ENCODE data around the gene MAD1L1. TPM values are rescaled to one million over a fixed set of nuclear protein-coding genes. Genes with fewer than 3 reads are reported as not detected.
"Not testable (repeated sequence)": the region's sequence is repeated elsewhere in the genome, so short reads cannot be mapped to it uniquely, and the experiment has no call there.

The MAD1L1 gene
- total RNA-seq, 1 donor from 2014 or later, result 32.3 TPM

DNA sequence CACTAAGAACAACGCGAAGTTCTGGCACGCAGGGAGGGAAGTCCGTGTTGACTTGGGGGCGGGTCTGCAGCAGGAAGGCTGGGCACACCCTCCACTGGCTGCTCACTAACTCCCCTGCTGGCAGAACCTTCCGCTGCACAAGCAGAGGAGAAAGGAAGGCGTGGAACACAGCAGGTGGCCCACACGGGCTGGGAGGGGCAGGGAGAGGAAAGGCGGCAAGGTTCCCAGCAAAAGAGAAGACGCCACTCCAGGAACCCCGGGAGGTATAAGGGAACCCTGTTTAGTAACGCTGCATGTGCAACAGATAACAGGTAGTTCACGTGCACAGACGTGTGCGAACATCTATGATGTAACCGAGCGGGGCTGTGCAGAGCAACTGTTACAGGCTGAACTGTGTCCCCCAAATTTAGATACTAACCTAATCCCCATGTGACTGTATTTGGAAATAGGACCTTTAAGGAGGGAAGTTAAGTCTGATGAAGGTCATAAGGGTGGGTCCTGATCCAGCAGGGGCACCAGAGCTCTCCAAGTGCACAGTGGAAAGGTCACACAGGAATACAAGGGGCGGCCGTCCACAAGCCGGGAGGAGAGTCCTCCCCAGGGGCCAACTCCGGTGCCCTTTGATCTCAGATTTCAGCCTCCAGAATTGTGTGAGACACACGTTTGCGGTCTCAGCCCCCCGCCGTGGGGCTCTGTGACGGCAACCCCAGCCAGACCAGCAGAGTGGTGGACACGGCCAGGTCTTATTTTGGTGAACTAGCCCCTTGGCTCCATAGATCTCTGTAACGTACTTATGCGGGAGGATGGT lies 357.1 kb downstream of the MAD1L1 start:
- H3K36me3 Mint-ChIP-seq (ENCODE audit: low read depth, unreplicated experiment); H3K9me3 Mint-ChIP-seq (ENCODE audit: unreplicated experiment); H3K4me2 ChIP-seq (ENCODE audit: low read length); H3K4me1 ChIP-seq (ENCODE audit: insufficient read depth, low read length); H3K9me3 ChIP-seq (ENCODE audit: insufficient read depth, low read depth, low read length); H3K36me3 ChIP-seq (ENCODE audit: insufficient read depth, low read length); H4K20me1 ChIP-seq (ENCODE audit: insufficient read depth, low read length); H3K4me1 Mint-ChIP-seq (ENCODE audit: low read depth, unreplicated experiment); H3K4me3 Mint-ChIP-seq (ENCODE audit: unreplicated experiment); H3K27me3 Mint-ChIP-seq (ENCODE audit: low read depth, unreplicated experiment); FAIRE-seq; H3K27ac ChIP-seq (ENCODE audit: low read depth, low read length); DNase-seq (ENCODE audit: low read depth); H3K79me2 ChIP-seq (ENCODE audit: insufficient read depth, low read length); H2AFZ ChIP-seq (ENCODE audit: low read depth, low read length); H3K27ac Mint-ChIP-seq (ENCODE audit: unreplicated experiment); H3K4me3 ChIP-seq (ENCODE audit: insufficient read depth, low read depth, low read length); H3K27me3 ChIP-seq (ENCODE audit: insufficient read depth, low read length); H3K9ac ChIP-seq (ENCODE audit: low read length): not testable (repeated sequence)

- not testable (repeated sequence) for H2AFZ ChIP-seq (ENCODE audit: low read depth, low read length); H3K9me3 ChIP-seq (ENCODE audit: insufficient read depth, low read depth, low read length); H3K36me3 ChIP-seq (ENCODE audit: insufficient read depth, low read length); H3K4me1 ChIP-seq (ENCODE audit: insufficient read depth, low read length); H3K27me3 Mint-ChIP-seq (ENCODE audit: low read depth, unreplicated experiment); H3K27ac ChIP-seq (ENCODE audit: low read depth, low read length); H3K27me3 ChIP-seq (ENCODE audit: insufficient read depth, low read length); DNase-seq (ENCODE audit: low read depth); H3K79me2 ChIP-seq (ENCODE audit: insufficient read depth, low read length); FAIRE-seq; H3K4me3 ChIP-seq (ENCODE audit: insufficient read depth, low read depth, low read length); H3K4me2 ChIP-seq (ENCODE audit: low read length); H3K4me1 Mint-ChIP-seq (ENCODE audit: low read depth, unreplicated experiment); H3K27ac Mint-ChIP-seq (ENCODE audit: unreplicated experiment); H3K4me3 Mint-ChIP-seq (ENCODE audit: unreplicated experiment); H3K9me3 Mint-ChIP-seq (ENCODE audit: unreplicated experiment); H3K36me3 Mint-ChIP-seq (ENCODE audit: low read depth, unreplicated experiment); H3K9ac ChIP-seq (ENCODE audit: low read length)
- H4K20me1 ChIP-seq (ENCODE audit: insufficient read depth, low read length), result peaks cover 11% of the 10 kb centered on the region
Observed at GRCh38 chr7:1874590-1875391, 358.0 kb downstream of the MAD1L1 start.

DNA sequence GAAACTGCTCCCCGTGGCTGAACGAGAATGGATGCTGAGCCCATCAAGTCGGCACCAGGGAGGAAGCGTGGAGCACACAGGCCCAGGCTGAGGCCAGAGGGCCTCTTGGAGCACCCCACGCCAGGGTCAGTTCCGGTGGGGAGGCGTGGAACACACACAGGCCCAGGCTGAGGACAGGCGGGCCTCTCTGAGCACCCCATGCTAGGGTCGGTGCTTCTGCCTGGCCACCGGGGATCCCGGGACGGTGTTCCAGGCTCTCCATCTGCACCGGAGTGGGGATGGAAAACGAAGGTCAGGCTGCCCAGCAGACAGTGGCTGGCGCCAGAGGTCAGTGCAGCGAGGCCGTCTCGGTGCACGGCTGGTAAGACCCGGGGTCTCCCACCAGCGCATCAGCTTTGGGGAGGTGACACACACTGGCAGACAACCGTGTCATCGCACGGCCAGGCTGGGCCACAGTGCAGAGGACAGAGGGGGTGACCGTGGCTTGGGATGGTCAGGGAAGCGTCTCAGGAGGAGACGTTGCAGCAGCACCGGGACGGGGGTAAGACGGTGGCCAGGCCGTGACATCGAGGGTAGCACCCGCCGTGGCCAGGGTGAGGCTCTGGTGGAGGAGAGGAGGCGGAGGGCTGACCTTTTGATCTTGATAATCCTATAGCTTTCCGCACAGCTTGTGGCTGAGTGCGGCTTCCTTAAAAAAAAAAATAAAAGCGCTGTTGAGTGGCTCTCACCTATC lies 358.7 kb downstream of the MAD1L1 start:
- Mint-ChIP-seq H3K4me1 (ENCODE audit: low read depth, unreplicated experiment) (no peaks in the 10 kb centered on the region), H3K27me3 (ENCODE audit: low read depth, unreplicated experiment) (no peaks in the 10 kb centered on the region), H3K27ac (ENCODE audit: unreplicated experiment) (no peak overlapping the region), H3K9me3 (ENCODE audit: unreplicated experiment) (no peaks in the 10 kb centered on the region), H3K4me3 (ENCODE audit: unreplicated experiment) (no peak overlapping the region), H3K36me3 (ENCODE audit: low read depth, unreplicated experiment) (no peaks in the 10 kb centered on the region)
- Histone ChIP-seq H3K36me3 (ENCODE audit: insufficient read depth, low read length) (no peaks in the 10 kb centered on the region), H3K4me1 (ENCODE audit: insufficient read depth, low read length) (no peaks in the 10 kb centered on the region), H3K9ac (ENCODE audit: low read length) (no peak overlapping the region), H4K20me1 (ENCODE audit: insufficient read depth, low read length) (peaks cover 11% of the 10 kb centered on the region), H3K79me2 (ENCODE audit: insufficient read depth, low read length) (no peaks in the 10 kb centered on the region), H3K27ac (ENCODE audit: low read depth, low read length) (no peak overlapping the region), H2AFZ (ENCODE audit: low read depth, low read length) (no peak overlapping the region), H3K9me3 (ENCODE audit: insufficient read depth, low read depth, low read length) (no peaks in the 10 kb centered on the region), H3K4me3 (ENCODE audit: insufficient read depth, low read depth, low read length) (no peak overlapping the region), H3K27me3 (ENCODE audit: insufficient read depth, low read length) (no peaks in the 10 kb centered on the region), H3K4me2 (ENCODE audit: low read length) (no peak overlapping the region)
- TF ChIP-seq CTCF (IDR thresholded peaks at IDR 0.05; ENCODE audit: insufficient read depth, low read depth, low read length), result no peak
- TF ChIP-seq EZH2 (IDR thresholded peaks at IDR 0.05; ENCODE audit: insufficient read depth, low read length), result no peak
- FAIRE-seq, result no peak
- no peak for DNase-seq (ENCODE audit: low read depth)
